Measurements from ENCODE around the gene LACTB. TPM values are rescaled to one million over a fixed set of nuclear protein-coding genes. Genes with fewer than 3 reads are reported as not detected.
A peak's percentile ranks its signal among the peaks of the same experiment; 100 is the strongest.

Gene LACTB
- total RNA-seq, 1 experiment from 2014 or later = 17.5 TPM

- DNase-seq (ENCODE audit: low spot score) = peak; percentile 66
- in situ Hi-C loops (cut with HindIII; ENCODE audit: low sequenced_read_pairs) = no loop called here
These were observed 36.3 kb downstream of the LACTB start for GRCh38 chr15:63157891-63158431.

DNA sequence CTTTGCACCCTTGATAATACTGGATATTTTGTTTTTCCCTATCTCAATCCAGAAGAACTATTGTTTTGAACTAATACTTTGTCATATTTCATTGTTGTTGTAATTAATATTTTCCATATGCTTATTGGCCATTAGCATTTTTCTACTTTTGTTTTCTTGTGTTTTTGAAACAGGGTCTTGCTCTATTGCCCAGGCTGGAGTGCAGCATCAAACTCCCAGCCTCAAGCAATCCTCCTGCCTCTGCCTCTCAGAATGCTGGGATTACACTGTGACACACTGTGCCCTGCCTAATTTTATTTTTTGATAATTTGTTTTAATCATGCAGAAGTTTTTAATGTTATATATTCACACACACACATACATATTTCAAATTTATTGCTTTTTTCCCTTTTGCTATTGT lies 39.0 kb downstream of the LACTB start:
- no peak for DNase-seq (ENCODE audit: low spot score)
- in situ Hi-C loops (cut with HindIII; ENCODE audit: low sequenced_read_pairs) = no loop called here

- DNase-seq (ENCODE audit: low spot score) = no peak
- in situ Hi-C loops (cut with HindIII; ENCODE audit: low sequenced_read_pairs) = no loop called here
These were observed 41.6 kb downstream of the LACTB start for GRCh38 chr15:63163217-63163616.

- no peak for DNase-seq (ENCODE audit: low spot score)
- in situ Hi-C loops (cut with HindIII; ENCODE audit: low sequenced_read_pairs) = no loop called here
These were observed 43.7 kb downstream of the LACTB start for GRCh38 chr15:63165166-63165859.

GRCh38 chr15:63166219-63166618 lies 44.6 kb downstream of the LACTB start:
- no peak for DNase-seq (ENCODE audit: low spot score)
- in situ Hi-C loops (cut with HindIII; ENCODE audit: low sequenced_read_pairs) = no loop called here

DNA sequence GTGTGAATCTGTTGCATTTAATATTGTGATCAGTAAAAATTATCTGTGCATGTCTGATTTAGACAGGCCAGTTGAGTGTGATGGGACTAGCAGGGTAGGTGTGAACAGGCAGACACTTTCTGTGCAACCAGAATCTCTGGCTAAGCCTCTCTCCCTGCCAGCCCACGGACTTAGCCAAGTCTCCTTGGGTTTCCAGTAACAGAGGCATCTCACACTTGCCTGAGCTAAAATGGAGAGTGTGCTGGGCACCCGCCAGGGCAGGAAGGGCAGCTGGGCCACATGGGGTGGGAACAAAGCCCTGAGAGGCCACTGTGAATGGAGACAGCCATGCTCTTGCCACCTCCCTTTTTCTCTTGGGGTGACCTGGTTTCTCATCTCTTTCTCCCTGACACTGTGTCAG lies 48.1 kb downstream of the LACTB start:
- in situ Hi-C loops (cut with HindIII; ENCODE audit: low sequenced_read_pairs) = no loop called here

GRCh38 chr15:63172376-63172775 lies 50.7 kb downstream of the LACTB start:
- in situ Hi-C loops (cut with HindIII; ENCODE audit: low sequenced_read_pairs) = no loop called here
- DNase-seq (ENCODE audit: low spot score) = no peak

More for the DNA sequence above, 48.1 kb downstream of the LACTB start:
- peak; percentile 37 for DNase-seq (ENCODE audit: low spot score)

DNA sequence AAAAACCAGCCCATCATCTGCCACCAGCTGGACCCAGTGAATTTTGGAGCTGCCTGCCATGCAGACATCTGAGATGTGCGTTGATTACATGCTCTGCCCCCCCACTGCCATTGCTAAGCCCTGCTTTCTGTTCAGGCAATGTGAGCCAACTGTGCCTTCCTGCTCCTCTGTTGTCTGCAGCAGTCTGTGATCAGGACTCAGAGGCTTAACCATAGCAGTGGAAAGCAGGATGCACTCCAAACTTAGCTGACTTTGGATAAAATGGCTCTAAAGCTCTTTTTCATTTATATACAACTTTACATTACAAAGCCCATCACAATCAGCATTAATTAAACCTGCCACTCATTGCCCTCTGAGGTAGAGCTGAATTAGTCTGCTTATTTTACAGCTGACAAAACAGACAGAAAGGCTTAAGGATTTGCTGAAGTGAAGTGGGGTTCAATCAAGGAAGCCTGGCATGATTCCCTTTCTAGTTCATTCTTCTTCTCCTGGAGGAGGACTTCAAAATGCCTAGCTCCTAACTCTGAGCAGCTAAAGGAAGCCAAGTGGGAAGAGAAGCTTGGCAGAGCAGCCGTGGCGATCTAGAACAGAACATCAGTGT lies 51.3 kb downstream of the LACTB start:
- in situ Hi-C loops (cut with HindIII; ENCODE audit: low sequenced_read_pairs) = no loop called here
- DNase-seq (ENCODE audit: low spot score) = peak; percentile 50

- in situ Hi-C loops (cut with HindIII; ENCODE audit: low sequenced_read_pairs) = no loop called here
- no peak for DNase-seq (ENCODE audit: low spot score)
These were observed 54.6 kb downstream of the LACTB start for GRCh38 chr15:63176302-63176701.

DNA sequence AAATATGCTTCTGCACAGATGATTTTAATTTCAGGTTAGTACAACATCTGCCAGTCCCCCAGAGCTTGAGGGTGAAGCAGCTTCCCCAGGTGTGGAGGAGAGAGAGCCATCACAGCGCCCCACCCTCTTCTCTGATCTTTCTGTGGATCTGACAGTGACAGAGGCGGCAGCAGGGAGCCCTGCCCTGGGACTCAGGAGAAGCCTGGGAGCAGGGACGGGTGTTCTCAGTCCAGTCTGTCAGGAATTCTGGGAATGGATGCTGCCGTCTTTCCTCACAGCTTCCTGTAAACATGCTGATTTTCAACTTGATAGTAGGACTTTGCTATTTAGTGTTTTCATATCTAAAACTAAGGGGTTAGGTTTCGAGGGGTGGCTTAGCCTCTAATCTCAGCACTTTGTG lies 56.4 kb downstream of the LACTB start:
- in situ Hi-C loops (cut with HindIII; ENCODE audit: low sequenced_read_pairs) = no loop called here
- DNase-seq (ENCODE audit: low spot score) = no peak

GRCh38 chr15:63180746-63181145 lies 59.1 kb downstream of the LACTB start:
- in situ Hi-C loops (cut with HindIII; ENCODE audit: low sequenced_read_pairs) = no loop called here
- DNase-seq (ENCODE audit: low spot score) = no peak

DNA sequence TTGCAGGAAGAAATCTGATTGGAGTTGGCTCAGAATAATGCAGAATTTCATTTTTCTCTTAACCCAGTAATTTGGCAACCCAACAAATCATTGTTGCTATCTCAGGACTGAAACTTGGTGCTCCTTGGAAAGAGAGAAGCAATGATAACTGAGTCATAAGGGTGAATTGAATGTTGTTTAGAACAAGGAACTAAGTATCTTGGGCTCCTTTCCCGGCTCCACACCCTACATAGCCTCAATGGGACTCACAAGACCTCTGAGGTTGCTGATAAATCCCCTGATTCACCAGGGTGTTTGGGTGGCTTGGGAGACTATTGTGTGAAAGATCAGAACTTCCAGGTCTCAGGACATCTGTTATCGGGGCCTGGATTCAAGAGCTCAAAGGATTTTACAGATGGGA lies 60.0 kb downstream of the LACTB start:
- in situ Hi-C loops (cut with HindIII; ENCODE audit: low sequenced_read_pairs) = no loop called here
- no peak for DNase-seq (ENCODE audit: low spot score)

- in situ Hi-C loops (cut with HindIII; ENCODE audit: low sequenced_read_pairs) = no loop called here
- no peak for DNase-seq (ENCODE audit: low spot score)
These were observed 63.5 kb downstream of the LACTB start for GRCh38 chr15:63185206-63185605.

- no peak for DNase-seq (ENCODE audit: low spot score)
These were observed 64.4 kb downstream of the LACTB start for GRCh38 chr15:63186065-63186464.

GRCh38 chr15:63187589-63188226 lies 66.0 kb downstream of the LACTB start:
- in situ Hi-C loops (cut with HindIII; ENCODE audit: low sequenced_read_pairs) = no loop called here
- DNase-seq (ENCODE audit: low spot score) = no peak

More at GRCh38 chr15:63186065-63186464, 64.4 kb downstream of the LACTB start:
- in situ Hi-C loops (cut with HindIII; ENCODE audit: low sequenced_read_pairs) = no loop called here

DNA sequence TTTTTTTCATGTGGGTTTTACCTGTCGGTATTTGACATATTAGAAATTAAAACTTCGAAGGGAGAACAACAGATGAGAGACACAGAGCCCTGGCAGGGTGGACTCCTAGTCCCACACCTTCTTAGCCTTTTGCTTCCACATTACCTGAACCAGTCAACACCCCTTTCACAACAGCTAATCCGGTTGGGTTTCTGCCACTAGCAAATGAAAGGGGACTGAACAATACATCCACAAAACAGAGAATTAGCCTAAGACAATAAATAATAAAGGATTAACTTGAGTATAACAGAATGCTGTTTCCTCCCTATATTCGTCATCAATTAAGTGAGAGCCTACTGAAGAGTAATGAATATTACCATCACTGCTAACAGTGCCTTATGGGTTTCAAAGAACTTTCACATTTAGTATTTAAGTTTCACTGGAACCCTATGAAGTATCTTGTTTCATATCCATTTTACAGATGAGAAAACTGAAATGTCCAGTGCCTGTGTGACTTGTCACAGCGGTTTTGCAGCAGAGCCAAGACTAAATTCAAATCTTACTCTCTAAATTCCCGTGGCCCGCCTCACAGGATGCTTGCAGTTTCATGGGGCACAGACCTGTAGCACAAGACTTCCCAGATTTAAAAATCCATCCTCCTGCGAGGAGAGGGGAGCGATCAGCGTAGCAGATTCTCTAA lies 66.7 kb downstream of the LACTB start:
- no peak for DNase-seq (ENCODE audit: low spot score)
- in situ Hi-C loops (cut with HindIII; ENCODE audit: low sequenced_read_pairs) = no loop called here

- DNase-seq (ENCODE audit: low spot score) = peak; percentile 97
- in situ Hi-C loops (cut with HindIII; ENCODE audit: low sequenced_read_pairs) = no loop called here
These were observed 67.5 kb downstream of the LACTB start, which contains the start of gene RAB8B for GRCh38 chr15:63188926-63189871. RAB8B (plus strand) TSS chr15:63189606; CDS start chr15:63189625, 19 bp downstream.

DNA sequence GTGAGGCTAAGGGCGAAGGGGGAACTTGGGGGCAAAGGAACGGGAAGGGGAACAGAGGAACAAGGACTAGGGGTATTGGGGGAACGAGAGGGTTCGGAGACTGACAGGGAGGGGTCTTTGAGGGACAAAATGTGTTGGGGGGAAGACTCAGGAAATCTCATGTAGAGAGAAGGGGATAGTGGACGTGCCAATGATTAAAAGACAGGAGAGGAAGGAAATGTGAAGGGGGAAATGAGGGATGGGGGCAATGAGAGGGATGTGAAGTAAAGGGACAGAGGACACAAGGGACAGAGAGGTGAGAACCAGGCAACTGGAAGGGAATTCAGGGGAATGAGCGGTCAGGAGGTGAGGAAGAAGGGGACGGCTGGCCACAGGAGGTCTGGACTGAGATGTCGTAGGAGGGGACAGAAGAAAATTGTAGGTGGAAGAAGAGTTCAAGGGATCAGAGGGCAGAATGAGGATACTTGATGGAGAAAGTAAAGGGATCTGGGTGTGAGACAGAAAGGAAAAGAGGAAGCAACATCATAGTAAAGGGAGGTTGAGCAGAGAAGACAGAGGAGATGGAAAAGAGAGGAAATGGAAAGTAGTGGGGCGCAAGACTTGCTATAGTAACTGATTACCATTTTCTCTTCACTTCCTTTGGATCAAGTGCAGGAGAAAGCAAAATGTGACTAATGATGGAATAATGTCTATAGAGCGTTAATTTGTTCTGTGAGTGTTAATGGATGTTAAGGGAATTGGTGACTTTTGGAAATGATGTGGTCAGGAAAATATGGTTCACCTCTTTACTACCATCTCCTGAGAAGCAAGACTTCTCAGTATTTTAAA lies 68.5 kb downstream of the LACTB start:
- peak; percentile 37 for DNase-seq (ENCODE audit: low spot score)
- in situ Hi-C loops (cut with HindIII; ENCODE audit: low sequenced_read_pairs) = no loop called here

Data from G401 (cell line).